A673 (cell line): ENCODE data around the gene ATP2A2. TPM values are rescaled to one million over a fixed set of nuclear protein-coding genes. Genes with fewer than 3 reads are reported as not detected.

Source experiments
- BruUV-seq: library from RNA; stranded (reverse); fragments of 400-500 nt; replicated peaks from 2 replicates; lab custom pipeline; 2021; lab: Mats Ljungman, UMichigan
- CTCF ChIA-PET: fragments of 300-600 bp; sonication (Branson Sonifier 250); formaldehyde crosslinking; loops from one replicate; lab custom pipeline; 2022; ENCODE audit warnings: antibody characterized with exemption; lab: Charles Lee
- POLR2A ChIA-PET: fragments of 300-600 bp; sonication (Branson Sonifier 250); formaldehyde crosslinking; loops from one replicate; lab custom pipeline; 2022; ENCODE audit warnings: antibody characterized with exemption; ENCODE audit not compliant: low non-redundant PET; lab: Charles Lee
- DNase-seq: peaks from one replicate; pipeline ENCODE4 v3.0.0-alpha.2; 2015; ENCODE audit warnings: low spot score
- H3K27ac ChIP-seq: fragments of 200-600 bp; sonication (generic); 2 replicates; pipeline ENCODE4 v1.5.1; 2016; ENCODE audit warnings: mixed run types, low read depth, mild to moderate bottlenecking, mixed read lengths, antibody characterized with exemption, low read length; ENCODE audit not compliant: poor library complexity, severe bottlenecking
- H3K27me3 ChIP-seq: fragments of 200-600 bp; sonication (generic); replicated peaks from 2 replicates; pipeline ENCODE4 v1.6.1; 2017; ENCODE audit warnings: mixed run types, low read depth, mild to moderate bottlenecking, mixed read lengths, antibody characterized with exemption, low read length; ENCODE audit not compliant: insufficient read depth, poor library complexity
- H3K36me3 ChIP-seq: fragments of 200-600 bp; sonication (generic); 2 replicates; pipeline ENCODE4 v1.6.1; 2016; ENCODE audit warnings: mixed run types, mild to moderate bottlenecking, mixed read lengths, antibody characterized with exemption, low read length; ENCODE audit not compliant: insufficient read depth, poor library complexity, severe bottlenecking
- H3K4me1 ChIP-seq: fragments of 200-600 bp; sonication (generic); 2 replicates; pipeline ENCODE4 v1.6.1; 2017; ENCODE audit warnings: mixed run types, mild to moderate bottlenecking, mixed read lengths, antibody characterized with exemption, low read length; ENCODE audit not compliant: insufficient read depth, poor library complexity, severe bottlenecking
- H3K4me3 ChIP-seq: fragments of 200-600 bp; sonication (generic); 2 replicates; pipeline ENCODE4 v1.5.1; 2016; ENCODE audit warnings: low read depth, mixed run types, mild to moderate bottlenecking, mixed read lengths, low read length; ENCODE audit not compliant: poor library complexity, severe bottlenecking
- H3K9me3 ChIP-seq: fragments of 200-600 bp; sonication (generic); 2 replicates; pipeline ENCODE4 v1.6.1; 2016; ENCODE audit warnings: mixed run types, low read depth, mild to moderate bottlenecking, mixed read lengths, antibody characterized with exemption, low read length; ENCODE audit not compliant: poor library complexity, severe bottlenecking
- EZH2 ChIP-seq: fragments of 200-600 bp; sonication (generic); IDR thresholded peaks from 2 replicates; pipeline ENCODE4 v1.6.1; 2017; ENCODE audit warnings: borderline replicate concordance, low read depth, mild to moderate bottlenecking, mixed read lengths, antibody characterized with exemption, low read length; ENCODE audit not compliant: poor library complexity, severe bottlenecking
- intact Hi-C: fragments of 100-400 bp; cut with micrococcal nuclease; formaldehyde crosslinking; loops from one replicate; pipeline ENCODE4 v1.10.0; 2022; ENCODE audit not compliant: unreplicated experiment
- total RNA-seq: library from RNA; stranded (reverse); gene quantifications from 2 replicates; pipeline ENCODE4 v1.2.3, GENCODE V29; 2021
- TF ChIP-seq, protein P1 (sequence below): fragments of 300-800, 200-600 bp; sonication (generic); conservative IDR thresholded peaks from 2 replicates; pipeline ENCODE4 v1.5.1; 2017; ENCODE audit warnings: low read depth, mild to moderate bottlenecking, antibody characterized with exemption, low read length, moderate library complexity, mixed read lengths

The ATP2A2 gene
- total RNA-seq, 1 experiment from 2014 or later = 333 TPM

GRCh38 chr12:110270125-110270962 is 10.7 kb upstream of the ATP2A2 start:
- H3K4me1 ChIP-seq = peaks cover 37% of the 10 kb centered on the region
- ChIA-PET POLR2A (no interaction called here), CTCF (interaction anchor here (0.7 kb wide), 1 partner anchor 198 kb away, joined by 5 read pairs; the partner anchor contains the start of gene FAM216A)
- H3K4me3 ChIP-seq = no peak overlapping the region
- BruUV-seq = no TSS peak
- H3K36me3 ChIP-seq = no peaks in the 10 kb centered on the region
- intact Hi-C loops = no loop called here
- H3K27me3 ChIP-seq = no peaks in the 10 kb centered on the region
- TF ChIP-seq, protein P1, sequence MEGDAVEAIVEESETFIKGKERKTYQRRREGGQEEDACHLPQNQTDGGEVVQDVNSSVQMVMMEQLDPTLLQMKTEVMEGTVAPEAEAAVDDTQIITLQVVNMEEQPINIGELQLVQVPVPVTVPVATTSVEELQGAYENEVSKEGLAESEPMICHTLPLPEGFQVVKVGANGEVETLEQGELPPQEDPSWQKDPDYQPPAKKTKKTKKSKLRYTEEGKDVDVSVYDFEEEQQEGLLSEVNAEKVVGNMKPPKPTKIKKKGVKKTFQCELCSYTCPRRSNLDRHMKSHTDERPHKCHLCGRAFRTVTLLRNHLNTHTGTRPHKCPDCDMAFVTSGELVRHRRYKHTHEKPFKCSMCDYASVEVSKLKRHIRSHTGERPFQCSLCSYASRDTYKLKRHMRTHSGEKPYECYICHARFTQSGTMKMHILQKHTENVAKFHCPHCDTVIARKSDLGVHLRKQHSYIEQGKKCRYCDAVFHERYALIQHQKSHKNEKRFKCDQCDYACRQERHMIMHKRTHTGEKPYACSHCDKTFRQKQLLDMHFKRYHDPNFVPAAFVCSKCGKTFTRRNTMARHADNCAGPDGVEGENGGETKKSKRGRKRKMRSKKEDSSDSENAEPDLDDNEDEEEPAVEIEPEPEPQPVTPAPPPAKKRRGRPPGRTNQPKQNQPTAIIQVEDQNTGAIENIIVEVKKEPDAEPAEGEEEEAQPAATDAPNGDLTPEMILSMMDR = no peak
- TF ChIP-seq EZH2 = no peak
- H3K9me3 ChIP-seq = no peaks in the 10 kb centered on the region
- peak; percentile 87 for DNase-seq
- H3K27ac ChIP-seq = peak overlapping the region; percentile 12

DNA sequence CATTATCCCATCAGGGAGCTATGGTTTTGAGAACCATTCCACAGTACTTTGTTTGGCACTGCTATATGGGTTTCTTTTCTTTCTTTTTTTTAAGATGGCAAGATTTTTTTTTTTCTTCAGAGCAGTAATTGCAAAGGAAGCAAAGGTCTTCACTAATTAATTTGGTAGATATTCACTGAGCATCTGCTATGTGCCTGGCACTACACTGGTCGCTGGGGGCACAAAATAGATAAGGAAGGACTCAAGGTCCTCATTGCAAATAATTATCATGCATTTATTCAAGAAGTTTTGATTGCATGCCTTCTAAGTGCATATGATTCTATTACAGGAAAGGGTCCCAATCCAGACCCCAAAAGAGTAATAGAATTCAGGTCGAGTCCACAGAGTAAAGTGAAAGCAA is 10.0 kb upstream of the ATP2A2 start:
- POLR2A ChIA-PET = no interaction called here
- no peak for DNase-seq
- H3K27ac ChIP-seq = peak overlapping the region; percentile 12
- CTCF ChIA-PET = interaction anchor here (0.7 kb wide), 1 partner anchor 198 kb away, joined by 5 read pairs; the partner anchor contains the start of gene FAM216A
- intact Hi-C loops = no loop called here
- peaks cover 37% of the 10 kb centered on the region for H3K4me1 ChIP-seq
- TF ChIP-seq, protein P1 = no peak
- TF ChIP-seq EZH2 = no peak
- no peaks in the 10 kb centered on the region for H3K9me3 ChIP-seq
- no peak overlapping the region for H3K4me3 ChIP-seq
- BruUV-seq = no TSS peak
- no peaks in the 10 kb centered on the region for H3K27me3 ChIP-seq
- no peaks in the 10 kb centered on the region for H3K36me3 ChIP-seq

DNA sequence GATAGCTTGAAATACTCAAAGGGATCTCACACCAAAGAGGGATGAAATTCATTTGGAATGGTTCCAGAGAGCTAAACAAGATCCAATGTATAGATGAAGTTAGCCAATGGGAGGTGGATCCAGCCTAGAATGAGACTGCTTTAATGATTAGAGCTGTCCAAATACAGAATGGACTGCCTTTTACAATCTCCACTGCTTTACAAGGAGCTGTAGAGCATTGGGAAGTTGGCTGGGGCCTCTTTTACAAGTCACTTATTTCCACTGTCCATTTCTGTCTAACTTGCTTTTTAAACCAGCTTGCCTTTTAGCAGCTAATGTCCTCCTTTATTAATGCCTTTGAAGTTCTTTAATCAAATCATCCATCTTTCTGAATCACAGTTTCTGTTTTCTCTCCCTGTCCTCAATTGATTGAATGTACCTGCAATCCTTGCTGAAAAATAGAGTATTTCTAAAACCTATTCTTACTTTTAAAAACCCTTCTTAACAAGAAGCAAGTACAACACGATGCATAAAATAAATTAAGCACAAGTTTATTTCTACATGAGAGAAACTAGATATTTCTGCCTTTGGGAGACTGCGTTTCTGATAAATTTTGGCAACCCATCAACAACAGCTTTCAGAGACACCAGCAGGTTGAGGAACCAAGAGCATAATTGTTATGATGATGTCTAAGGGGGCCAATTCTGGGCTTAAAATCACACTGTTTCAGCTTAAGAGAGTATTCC is 3.4 kb upstream of the ATP2A2 start:
- TF ChIP-seq, protein P1 = no peak
- TF ChIP-seq EZH2 = no peak
- no peak overlapping the region for H3K27ac ChIP-seq

More for the DNA sequence above, 3.4 kb upstream of the ATP2A2 start:
- Histone ChIP-seq H3K4me1 (peaks cover 16% of the 10 kb centered on the region), H3K4me3 (no peak overlapping the region), H3K36me3 (peaks cover 3% of the 10 kb centered on the region), H3K27me3 (no peaks in the 10 kb centered on the region), H3K9me3 (no peaks in the 10 kb centered on the region)
- no peak for DNase-seq
- no TSS peak for BruUV-seq
- ChIA-PET CTCF (no interaction called here), POLR2A (interaction anchor here (0.6 kb wide), 1 partner anchor 21 kb away, joined by 3 read pairs; no protein-coding TSS in a partner anchor)
- intact Hi-C loops = no loop called here
